Sigmoid colon (tissue), 4 donors: ENCODE measurements around the gene GAGE13.
"Not testable (repeated sequence)": the region's sequence is repeated elsewhere in the genome, so short reads cannot be mapped to it uniquely, and the experiment has no call there.

Experiments used
- CTCF ChIP-seq, 4 experiments: fragments of 450-650 bp in 3 of 4; fragments of 200-600 bp in 1 of 4; IDR thresholded peaks; one replicate each; pipeline ENCODE4 v1.5.1; 2016 to 2019; ENCODE audit warnings: antibody characterized with exemption in 4 of 4, mild to moderate bottlenecking in 3 of 4, moderate library complexity in 2 of 4
- EP300 ChIP-seq, 4 donors: sonication (generic); formaldehyde crosslinking; IDR thresholded peaks; one replicate each; pipeline ENCODE4 v1.6.1; 2017; ENCODE audit warnings: antibody characterized with exemption in 4 of 4
- POLR2A ChIP-seq, 2 donors: fragments of 450-650 bp; IDR thresholded peaks; one replicate each; pipeline ENCODE4 v1.6.1; 2016; ENCODE audit warnings: antibody characterized with exemption in 2 of 2, mild to moderate bottlenecking in 2 of 2, moderate library complexity in 2 of 2

- not testable (repeated sequence) for TF ChIP-seq CTCF, POLR2A, EP300 (IDR thresholded peaks at IDR 0.05)
Observed at GRCh38 chrX:49345402-49345801, 14.0 kb downstream of the GAGE13 start.
